Fibroblast of lung (primary cell): ENCODE results near the gene VIPR2. TPM values are rescaled to one million over a fixed set of nuclear protein-coding genes. Genes with fewer than 3 reads are reported as not detected.
"Not testable (repeated sequence)": the region's sequence is repeated elsewhere in the genome, so short reads cannot be mapped to it uniquely, and the experiment has no call there.

Experiments
- DNase-seq, 2 donors: peaks; one replicate each; pipeline versions ENCODE4 v3.0.0 to v3.0.0-alpha.2; 2010; ENCODE audit warnings: low read depth in 2 of 2
- H2AFZ ChIP-seq: 2 replicates; pipeline ENCODE4 v1.5.1; 2012; ENCODE audit warnings: low read length, control low read depth, inconsistent platforms
- H3K27ac ChIP-seq: 2 replicates; pipeline ENCODE4 v1.5.1; 2011; ENCODE audit warnings: low read length, control low read depth; ENCODE audit not compliant: insufficient read depth
- H3K27me3 ChIP-seq: 2 replicates; pipeline ENCODE4 v1.5.1; 2011; ENCODE audit warnings: mild to moderate bottlenecking, low read length; ENCODE audit not compliant: control insufficient read depth, insufficient read depth
- H3K36me3 ChIP-seq: 2 replicates; pipeline ENCODE4 v1.5.1; 2011; ENCODE audit warnings: low read length; ENCODE audit not compliant: control insufficient read depth, insufficient read depth
- H3K4me1 ChIP-seq: 2 replicates; pipeline ENCODE4 v1.5.1; 2011; ENCODE audit warnings: low read length; ENCODE audit not compliant: control insufficient read depth, insufficient read depth; ENCODE audit errors: extremely low read depth
- H3K4me2 ChIP-seq: 2 replicates; pipeline ENCODE4 v1.5.1; 2011; ENCODE audit warnings: low read length, control low read depth; ENCODE audit not compliant: insufficient read depth; ENCODE audit errors: extremely low read depth
- H3K4me3 ChIP-seq, 4 experiments: fragments of 200-600 bp in 1 of 4; sonication (generic) in 1 of 4; replicated peaks in 1 of 4; 2 replicates each; pipeline ENCODE4 v1.5.1; 2011 to 2016; ENCODE audit warnings: low read length in 4 of 4, low read depth in 3 of 4, mild to moderate bottlenecking in 3 of 4, control low read depth in 2 of 4, inconsistent platforms in 1 of 4, mixed read lengths in 1 of 4; ENCODE audit not compliant: insufficient read depth in 1 of 4; ENCODE audit errors: control extremely low read depth in 1 of 4
- H3K79me2 ChIP-seq: 2 replicates; pipeline ENCODE4 v1.5.1; 2012; ENCODE audit warnings: mild to moderate bottlenecking, low read length, inconsistent platforms; ENCODE audit not compliant: control insufficient read depth, insufficient read depth
- H3K9ac ChIP-seq: 2 replicates; pipeline ENCODE4 v1.5.1; 2011; ENCODE audit warnings: mild to moderate bottlenecking, low read length, control low read depth; ENCODE audit not compliant: insufficient read depth
- H3K9me3 ChIP-seq: 2 replicates; pipeline ENCODE4 v1.5.1; 2012; ENCODE audit warnings: low read depth, low read length; ENCODE audit not compliant: control insufficient read depth, insufficient read depth
- H4K20me1 ChIP-seq: 2 replicates; pipeline ENCODE4 v1.5.1; 2011; ENCODE audit warnings: low read length; ENCODE audit not compliant: control insufficient read depth, insufficient read depth; ENCODE audit errors: extremely low read depth
- EZH2 ChIP-seq: IDR thresholded peaks from 2 replicates; pipeline ENCODE4 v1.5.1; 2012; ENCODE audit warnings: low read length, control low read depth, mild to moderate bottlenecking; ENCODE audit errors: missing control alignments
- polyA plus RNA-seq, 2 donors: library from polyadenylated mRNA; depleted of rRNA in 1 of 2; stranded (reverse) in 1 of 2; unstranded in 1 of 2; fragments of >200 nt; gene quantifications; 2 replicates each; pipeline ENCODE4 v1.2.1, GENCODE V29; 2011 to 2012; ENCODE audit warnings: missing spikeins in 1 of 2
- total RNA-seq: library from RNA; depleted of rRNA; stranded (reverse); fragments of >200 nt; gene quantifications from 2 replicates; pipeline ENCODE4 v1.2.1, GENCODE V29; 2014
- TF ChIP-seq, protein P1 (sequence below), 2 donors: IDR thresholded peaks in 1 of 2; conservative IDR thresholded peaks in 1 of 2; 1 replicate in 1 of 2; 2 replicates in 1 of 2; pipeline ENCODE4 v1.5.1; 2011 to 2012; ENCODE audit warnings: low read length in 2 of 2, control low read depth in 1 of 2, inconsistent platforms in 1 of 2, low read depth in 1 of 2, mild to moderate bottlenecking in 1 of 2

Gene VIPR2
- total and polyA plus RNA-seq, 2 donors (not counting 1 experiment from before 2014, with no cell fraction given), result not detected

GRCh38 chr7:159000070-159000469, 144.6 kb downstream of the VIPR2 start:
- TF ChIP-seq, protein P1, sequence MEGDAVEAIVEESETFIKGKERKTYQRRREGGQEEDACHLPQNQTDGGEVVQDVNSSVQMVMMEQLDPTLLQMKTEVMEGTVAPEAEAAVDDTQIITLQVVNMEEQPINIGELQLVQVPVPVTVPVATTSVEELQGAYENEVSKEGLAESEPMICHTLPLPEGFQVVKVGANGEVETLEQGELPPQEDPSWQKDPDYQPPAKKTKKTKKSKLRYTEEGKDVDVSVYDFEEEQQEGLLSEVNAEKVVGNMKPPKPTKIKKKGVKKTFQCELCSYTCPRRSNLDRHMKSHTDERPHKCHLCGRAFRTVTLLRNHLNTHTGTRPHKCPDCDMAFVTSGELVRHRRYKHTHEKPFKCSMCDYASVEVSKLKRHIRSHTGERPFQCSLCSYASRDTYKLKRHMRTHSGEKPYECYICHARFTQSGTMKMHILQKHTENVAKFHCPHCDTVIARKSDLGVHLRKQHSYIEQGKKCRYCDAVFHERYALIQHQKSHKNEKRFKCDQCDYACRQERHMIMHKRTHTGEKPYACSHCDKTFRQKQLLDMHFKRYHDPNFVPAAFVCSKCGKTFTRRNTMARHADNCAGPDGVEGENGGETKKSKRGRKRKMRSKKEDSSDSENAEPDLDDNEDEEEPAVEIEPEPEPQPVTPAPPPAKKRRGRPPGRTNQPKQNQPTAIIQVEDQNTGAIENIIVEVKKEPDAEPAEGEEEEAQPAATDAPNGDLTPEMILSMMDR (conservative IDR thresholded peaks at IDR 0.05 in 1 of 2, IDR thresholded peaks at IDR 0.05 in 1 of 2; ENCODE audit: low read depth in 1 of 2, low read length in 2 of 2), result no peak
- TF ChIP-seq EZH2, result no peak
- no peak for DNase-seq
- Histone ChIP-seq H4K20me1 (no peaks in the 10 kb centered on the region), H3K9me3 (no peaks in the 10 kb centered on the region), H3K9ac (no peak overlapping the region), H3K4me2 (no peak overlapping the region), H3K4me1 (no peaks in the 10 kb centered on the region), H3K79me2 (no peaks in the 10 kb centered on the region), H3K36me3 (no peaks in the 10 kb centered on the region), H3K4me3 (no peak overlapping the region), H3K27me3 (no peaks in the 10 kb centered on the region), H3K27ac (no peak overlapping the region), H2AFZ (no peak overlapping the region)

- no peak for TF ChIP-seq EZH2
- TF ChIP-seq, protein P1 (conservative IDR thresholded peaks at IDR 0.05 in 1 of 2, IDR thresholded peaks at IDR 0.05 in 1 of 2; ENCODE audit: low read depth in 1 of 2, low read length in 2 of 2), result no peak
- Histone ChIP-seq H2AFZ (no peak overlapping the region), H3K36me3 (no peaks in the 10 kb centered on the region)
Observed at GRCh38 chr7:158999496-158999895, 145.2 kb downstream of the VIPR2 start.

GRCh38 chr7:158998261-158998660, 146.4 kb downstream of the VIPR2 start:
- H3K4me1 ChIP-seq, H3K27me3 ChIP-seq, H3K9ac ChIP-seq, H3K4me3 ChIP-seq, H3K27ac ChIP-seq, DNase-seq, H2AFZ ChIP-seq, H3K36me3 ChIP-seq, H4K20me1 ChIP-seq, H3K4me2 ChIP-seq, H3K79me2 ChIP-seq, H3K9me3 ChIP-seq: not testable (repeated sequence)

More at GRCh38 chr7:158999496-158999895, 145.2 kb downstream of the VIPR2 start:
- Histone ChIP-seq H3K4me2 (no peak overlapping the region), H4K20me1 (no peaks in the 10 kb centered on the region), H3K9me3 (no peaks in the 10 kb centered on the region), H3K27ac (no peak overlapping the region), H3K4me1 (no peaks in the 10 kb centered on the region), H3K4me3 (no peak overlapping the region), H3K27me3 (no peaks in the 10 kb centered on the region), H3K79me2 (no peaks in the 10 kb centered on the region), H3K9ac (no peak overlapping the region)
- no peak for DNase-seq
